SK-N-SH (cell line): ENCODE results near the gene SRGAP3. TPM values are rescaled to one million over a fixed set of nuclear protein-coding genes. Genes with fewer than 3 reads are reported as not detected.

Source experiments
- CTCF ChIA-PET: fragments of 300-600, 350-600 bp; formaldehyde crosslinking; extraction: SDS; loops from one replicate; lab custom pipeline; 2021; lab: Yijun Ruan, JAX
- POLR2A ChIA-PET: fragments of 350-600 bp; sonication (Branson Sonifier 250); formaldehyde crosslinking; extraction: SDS; loops from one replicate; lab custom pipeline; 2020; ENCODE audit warnings: antibody characterized with exemption, inconsistent platforms; lab: Yijun Ruan, JAX
- DNase-seq: peaks from one replicate; pipeline ENCODE4 v3.0.0; 2012
- H2AFZ ChIP-seq: fragments of 200-600 bp; sonication (generic); 2 replicates; pipeline ENCODE4 v1.8.1; 2016; ENCODE audit warnings: antibody characterized with exemption, mild to moderate bottlenecking, low read depth
- H3F3A ChIP-seq: fragments of 200-600 bp; sonication (generic); replicated peaks from 2 replicates; pipeline ENCODE3; 2016; ENCODE audit warnings: antibody characterized with exemption, mild to moderate bottlenecking; ENCODE audit not compliant: insufficient read depth
- H3K27ac ChIP-seq, 2 experiments: fragments of 200-500 bp in 1 of 2; fragments of 200-600 bp in 1 of 2; sonication (Bioruptor generic) in 1 of 2; sonication (generic), shearing (Covaris generic) in 1 of 2; 2 replicates each; pipeline versions ENCODE4 v1.5.1 to v1.6.1; 2014 to 2016; ENCODE audit warnings: low read depth in 2 of 2, inconsistent platforms in 1 of 2, low read length in 1 of 2, mild to moderate bottlenecking in 1 of 2, mixed read lengths in 1 of 2
- H3K27me3 ChIP-seq: fragments of 200-600 bp; sonication (generic), shearing (Covaris generic); 2 replicates; pipeline ENCODE4 v1.6.1; 2016; ENCODE audit warnings: mixed run types; ENCODE audit not compliant: insufficient read depth
- H3K36me3 ChIP-seq, 2 experiments: fragments of 200-500 bp in 1 of 2; fragments of 200-600 bp in 1 of 2; sonication (Bioruptor generic) in 1 of 2; sonication (generic) in 1 of 2; replicated peaks in 1 of 2; 2 replicates each; pipeline versions ENCODE3 to v1.5.1; 2014 to 2016; ENCODE audit warnings: low read length in 1 of 2, mild to moderate bottlenecking in 1 of 2; ENCODE audit not compliant: insufficient read depth in 2 of 2, control insufficient read depth in 1 of 2
- H3K4me1 ChIP-seq, 2 experiments: fragments of 200-500 bp in 1 of 2; fragments of 200-600 bp in 1 of 2; sonication (Bioruptor generic) in 1 of 2; sonication (generic), shearing (Covaris generic) in 1 of 2; 2 replicates each; pipeline versions ENCODE4 v1.5.1 to v1.6.1; 2014 to 2016; ENCODE audit warnings: low read depth in 1 of 2, low read length in 1 of 2, mixed run types in 1 of 2; ENCODE audit not compliant: insufficient read depth in 2 of 2, control insufficient read depth in 1 of 2
- H3K4me2 ChIP-seq: fragments of 200-600 bp; sonication (generic), shearing (Covaris generic); 2 replicates; pipeline ENCODE4 v1.6.1; 2017; ENCODE audit warnings: mixed run types
- H3K4me3 ChIP-seq, 2 experiments: fragments of 200-500 bp in 1 of 2; fragments of 200-600 bp in 1 of 2; sonication (Bioruptor generic) in 1 of 2; sonication (generic), shearing (Covaris generic) in 1 of 2; 2 replicates each; pipeline versions ENCODE4 v1.5.1 to v1.8.1; 2014 to 2016; ENCODE audit warnings: low read depth in 2 of 2, inconsistent platforms in 1 of 2, low read length in 1 of 2, mild to moderate bottlenecking in 1 of 2, mixed read lengths in 1 of 2, moderate library complexity in 1 of 2
- H3K79me2 ChIP-seq: fragments of 200-600 bp; sonication (generic); 2 replicates; pipeline ENCODE4 v1.8.1; 2017; ENCODE audit warnings: mild to moderate bottlenecking; ENCODE audit not compliant: insufficient read depth
- H3K9ac ChIP-seq: fragments of 200-600 bp; sonication (generic); 2 replicates; pipeline ENCODE4 v1.6.1; 2017; ENCODE audit warnings: mixed run types
- H3K9me2 ChIP-seq: fragments of 200-600 bp; sonication (generic); 2 replicates; pipeline ENCODE4 v1.6.1; 2017; ENCODE audit warnings: mixed run types
- H3K9me3 ChIP-seq: fragments of 200-600 bp; sonication (generic); 2 replicates; pipeline ENCODE4 v1.6.1; 2017; ENCODE audit warnings: mixed run types, mild to moderate bottlenecking, moderate library complexity
- H4K20me1 ChIP-seq: fragments of 200-600 bp; sonication (generic); 2 replicates; pipeline ENCODE4 v1.6.1; 2017; ENCODE audit warnings: mild to moderate bottlenecking, mixed run types; ENCODE audit not compliant: insufficient read depth
- CHD2 ChIP-seq: fragments of 150-350 bp; IDR thresholded peaks from 2 replicates; pipeline ENCODE4 v1.6.1; 2018; ENCODE audit warnings: low read length; ENCODE audit not compliant: partially characterized antibody
- CTCF ChIP-seq: fragments of 200-600 bp; sonication (generic); IDR thresholded peaks from 2 replicates; pipeline ENCODE4 v1.6.1; 2017; ENCODE audit warnings: antibody characterized with exemption, mild to moderate bottlenecking, moderate library complexity
- ELF1 ChIP-seq: IDR thresholded peaks from 2 replicates; pipeline ENCODE4 v1.4.0; 2012
- GATA2 ChIP-seq: sonication (generic); formaldehyde crosslinking; IDR thresholded peaks from 2 replicates; pipeline ENCODE4 v1.5.0; 2020; ENCODE audit warnings: mild to moderate bottlenecking, missing genetic modification reagents
- IRF3 ChIP-seq: fragments of 150-350 bp; IDR thresholded peaks from 2 replicates; pipeline ENCODE4 v1.6.1; 2016; ENCODE audit warnings: mild to moderate bottlenecking, low read depth, low read length
- JUND ChIP-seq: IDR thresholded peaks from 2 replicates; pipeline ENCODE4 v1.4.0; 2012
- MAX ChIP-seq: IDR thresholded peaks from 2 replicates; pipeline ENCODE4 v1.4.0; 2012; ENCODE audit warnings: low read depth
- MEF2A ChIP-seq: IDR thresholded peaks from 2 replicates; pipeline ENCODE4 v1.4.0; 2012; ENCODE audit warnings: low read depth, borderline replicate concordance
- NFIC ChIP-seq: IDR thresholded peaks from 2 replicates; pipeline ENCODE4 v1.4.0; 2012; ENCODE audit warnings: borderline replicate concordance
- NRF1 ChIP-seq: IDR thresholded peaks from 2 replicates; pipeline ENCODE4 v1.6.1; 2012; ENCODE audit warnings: low read depth, mild to moderate bottlenecking, low read length
- RAD21 ChIP-seq: IDR thresholded peaks from 2 replicates; pipeline ENCODE4 v1.6.1; 2012; ENCODE audit warnings: mild to moderate bottlenecking, low read length
- REST ChIP-seq: IDR thresholded peaks from 2 replicates; pipeline ENCODE4 v1.6.1; 2012; ENCODE audit warnings: mild to moderate bottlenecking, low read depth, low read length, moderate library complexity
- RXRA ChIP-seq: IDR thresholded peaks from 2 replicates; pipeline ENCODE4 v1.4.0; 2012; ENCODE audit warnings: low read depth, mild to moderate bottlenecking, borderline replicate concordance
- TAF1 ChIP-seq: IDR thresholded peaks from 2 replicates; pipeline ENCODE4 v1.6.1; 2012; ENCODE audit warnings: low read depth, mild to moderate bottlenecking, low read length, moderate library complexity, borderline replicate concordance
- TEAD4 ChIP-seq: IDR thresholded peaks from 2 replicates; pipeline ENCODE4 v1.4.0; 2012; ENCODE audit warnings: mild to moderate bottlenecking, borderline replicate concordance; ENCODE audit not compliant: insufficient read depth
- USF1 ChIP-seq: IDR thresholded peaks from 2 replicates; pipeline ENCODE4 v1.4.0; 2012; ENCODE audit warnings: low read depth, borderline replicate concordance
- WGBS: methylation state at CpG from one replicate; pipeline ENCODE4 v1.1.6; 2017; ENCODE audit warnings: low lambda C conversion rate; 5-methylcytosine and 5-hydroxymethylcytosine counted together
- polyA plus RNA-seq, 3 experiments: library from polyadenylated mRNA; depleted of rRNA; stranded (reverse); fragments of >200 nt; gene quantifications; 2 replicates each; pipeline ENCODE4 v1.2.3, GENCODE V29; 2012

Gene SRGAP3
- polyA plus RNA-seq, 1 of the 3 experiments (the other 2 are of a cell fraction): 2.8 TPM

DNA sequence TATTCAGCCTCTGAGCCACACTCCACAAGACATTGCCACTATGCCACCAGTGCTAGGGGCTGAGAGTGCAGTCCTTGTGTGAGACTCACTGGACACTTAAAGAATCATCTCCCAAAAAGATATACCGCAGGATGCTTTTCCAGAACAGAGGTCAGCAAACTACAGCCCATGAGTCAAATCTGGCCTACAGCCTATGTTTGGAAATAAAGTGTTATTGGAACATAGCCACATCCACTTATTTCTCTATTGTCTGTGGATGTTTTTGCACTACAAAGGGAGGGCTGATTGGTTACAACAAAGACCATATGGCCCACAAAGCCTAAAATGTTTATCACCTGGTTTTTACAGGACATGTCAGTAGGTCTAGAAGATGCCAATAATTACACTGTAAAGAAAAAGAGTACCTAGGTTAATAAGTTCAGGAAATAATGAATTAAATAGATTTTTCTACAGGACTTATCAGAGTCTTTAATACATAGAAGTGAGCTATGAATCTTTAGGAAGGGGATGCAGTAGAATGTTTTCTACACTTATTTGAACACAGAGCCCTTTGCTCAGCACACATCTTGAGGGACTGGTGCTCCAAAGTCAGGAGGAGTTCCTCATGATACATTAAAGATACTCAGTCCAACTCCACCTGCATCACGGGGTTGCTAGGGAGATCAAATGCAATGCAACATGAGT, 26.3 kb downstream of the SRGAP3 start:
- Histone ChIP-seq H3K27me3 (no peaks in the 10 kb centered on the region), H3K9me3 (no peaks in the 10 kb centered on the region), H3K9ac (no peak overlapping the region), H3K9me2 (no peaks in the 10 kb centered on the region), H3K79me2 (no peaks in the 10 kb centered on the region), H3F3A (no peaks in the 10 kb centered on the region), H3K36me3 (no peaks in the 10 kb centered on the region), H3K4me3 (no peak overlapping the region), H3K4me2 (no peak overlapping the region), H3K4me1 (peaks cover 0 to 31% of the 10 kb centered on the region in 2 experiments; a peak in 1 of 4 replicates), H2AFZ (no peak overlapping the region), H4K20me1 (no peaks in the 10 kb centered on the region), H3K27ac (no peak overlapping the region)
- WGBS: 93% methylated on average over 2 of the region's 2 CpGs
- no peak for DNase-seq
- POLR2A ChIA-PET: no interaction called here
- TF ChIP-seq JUND (no peak), IRF3 (no peak), NFIC (no peak), REST (no peak), TAF1 (no peak), GATA2 (CRISPR knock-in tag) (no peak), MAX (no peak), CHD2 (no peak), NRF1 (no peak), USF1 (no peak)
- CTCF ChIA-PET: no interaction called here

GRCh38 chr3:9222049-9222448, 27.4 kb downstream of the SRGAP3 start:
- H3K36me3 ChIP-seq: no peaks in the 10 kb centered on the region
- H3K79me2 ChIP-seq: no peaks in the 10 kb centered on the region
- ChIA-PET POLR2A (no interaction called here), CTCF (no interaction called here)
- no peak overlapping the region for H3K4me2 ChIP-seq
- TF ChIP-seq RAD21 (no peak), RXRA (no peak), MEF2A (no peak), CTCF (no peak), ELF1 (no peak), TEAD4 (no peak)
- 100% methylated on average over 2 of the region's 2 CpGs for WGBS
- no peak overlapping the region for H2AFZ ChIP-seq
- no peak overlapping the region for H3K27ac ChIP-seq
- no peaks in the 10 kb centered on the region for H4K20me1 ChIP-seq
- H3K9ac ChIP-seq: no peak overlapping the region
- H3K9me3 ChIP-seq: no peaks in the 10 kb centered on the region
- peaks cover 0 to 39% of the 10 kb centered on the region in 2 experiments; a peak in 1 of 4 replicates for H3K4me1 ChIP-seq
- H3K9me2 ChIP-seq: no peaks in the 10 kb centered on the region
- no peaks in the 10 kb centered on the region for H3K27me3 ChIP-seq
- H3K4me3 ChIP-seq: no peak overlapping the region
- no peaks in the 10 kb centered on the region for H3F3A ChIP-seq
- no peak for DNase-seq
